Hepatocyte (in vitro differentiated cells): ENCODE measurements around the gene BATF3. TPM values are rescaled to one million over a fixed set of nuclear protein-coding genes. Genes with fewer than 3 reads are reported as not detected.

Experiments used
- DNase-seq: peaks from one replicate; pipeline ENCODE4 v3.0.0-alpha.2; 2016; ENCODE audit warnings: low spot score
- H2AFZ ChIP-seq: fragments of 200-600 bp; sonication (generic); 2 replicates; pipeline ENCODE4 v1.6.0; 2016; ENCODE audit warnings: antibody characterized with exemption, mild to moderate bottlenecking
- H3K27ac ChIP-seq: fragments of 200-600 bp; sonication (generic); 2 replicates; pipeline ENCODE4 v1.5.1; 2016; ENCODE audit warnings: mild to moderate bottlenecking
- H3K27me3 ChIP-seq: fragments of 200-600 bp; sonication (generic); 2 replicates; pipeline ENCODE4 v1.6.1; 2016
- H3K36me3 ChIP-seq: fragments of 200-600 bp; sonication (generic); replicated peaks from 2 replicates; pipeline ENCODE4 v1.5.1; 2016; ENCODE audit warnings: low read depth; ENCODE audit not compliant: insufficient read depth
- H3K4me1 ChIP-seq: fragments of 200-600 bp; sonication (generic); 2 replicates; pipeline ENCODE4 v1.5.1; 2016; ENCODE audit warnings: mild to moderate bottlenecking, moderate library complexity; ENCODE audit not compliant: insufficient read depth
- H3K4me2 ChIP-seq: fragments of 200-600 bp; sonication (generic); 2 replicates; pipeline ENCODE4 v1.6.0; 2016
- H3K4me3 ChIP-seq: fragments of 200-600 bp; sonication (generic); 2 replicates; pipeline ENCODE4 v1.5.1; 2016; ENCODE audit warnings: mild to moderate bottlenecking
- H3K79me2 ChIP-seq: fragments of 200-600 bp; sonication (generic); 2 replicates; pipeline ENCODE4 v1.6.0; 2017; ENCODE audit warnings: mild to moderate bottlenecking
- H3K9me2 ChIP-seq: fragments of 200-600 bp; sonication (generic); replicated peaks from 2 replicates; pipeline ENCODE4 v1.6.0; 2017; ENCODE audit warnings: mild to moderate bottlenecking; ENCODE audit not compliant: insufficient read depth
- H3K9me3 ChIP-seq: fragments of 200-600 bp; sonication (generic); 2 replicates; pipeline ENCODE4 v1.5.1; 2016; ENCODE audit warnings: low read depth, mild to moderate bottlenecking
- H4K20me1 ChIP-seq: fragments of 200-600 bp; sonication (generic); 2 replicates; pipeline ENCODE4 v1.6.0; 2016; ENCODE audit warnings: mild to moderate bottlenecking; ENCODE audit not compliant: insufficient read depth, poor library complexity, severe bottlenecking
- CTCF ChIP-seq: fragments of 200-600 bp; sonication (generic); IDR thresholded peaks from 2 replicates; pipeline ENCODE4 v1.5.1; 2016; ENCODE audit warnings: antibody characterized with exemption, mild to moderate bottlenecking; ENCODE audit not compliant: poor library complexity
- EZH2 ChIP-seq: fragments of 200-600 bp; sonication (generic); IDR thresholded peaks from 2 replicates; pipeline ENCODE4 v1.6.1; 2016; ENCODE audit warnings: antibody characterized with exemption, mild to moderate bottlenecking, borderline replicate concordance
- EZH2phosphoT487 ChIP-seq: fragments of 200-600 bp; sonication (generic); IDR thresholded peaks from one replicate; pipeline ENCODE4 v1.6.1; 2018; ENCODE audit warnings: antibody characterized with exemption, mild to moderate bottlenecking, low read depth, moderate library complexity; ENCODE audit not compliant: unreplicated experiment, severe bottlenecking
- WGBS: methylation state at CpG from one replicate; pipeline ENCODE4 v1.1.6; 2016; ENCODE audit warnings: low lambda C conversion rate; ENCODE audit errors: missing lambda C conversion rate; 5-methylcytosine and 5-hydroxymethylcytosine counted together
- polyA plus RNA-seq: library from polyadenylated mRNA; unstranded; fragments of >200 nt; fragmentation: Nextera tagmentation; extraction: Ambion mirVana; gene quantifications from 2 replicates; pipeline ENCODE4 v1.2.1, GENCODE V29; 2016
- total RNA-seq: library from RNA; depleted of rRNA; stranded (reverse); fragments of >200 nt; gene quantifications from 2 replicates; pipeline ENCODE4 v1.2.3, GENCODE V29; 2014

Gene BATF3
- total and polyA plus RNA-seq, 2 experiments from 2014 or later, result 3.5 TPM; not detected in 1

GRCh38 chr1:212699104-212699624, 476 bp downstream of the BATF3 start:
- TF ChIP-seq EZH2phosphoT487, result no peak
- peak; percentile 58 for TF ChIP-seq CTCF
- TF ChIP-seq EZH2, result no peak
- H3K27ac ChIP-seq, result no peak overlapping the region
- H3K4me2 ChIP-seq, result peak overlapping the region; percentile 100
- H3K79me2 ChIP-seq, result no peaks in the 10 kb centered on the region
- no peaks in the 10 kb centered on the region for H3K36me3 ChIP-seq
- H2AFZ ChIP-seq, result peak overlapping the region; percentile 37
- DNase-seq, result peak; percentile 72
- H3K27me3 ChIP-seq, result peaks cover 42% of the 10 kb centered on the region
- no peaks in the 10 kb centered on the region for H4K20me1 ChIP-seq
- H3K4me3 ChIP-seq, result peak overlapping the region; percentile 65
- no peaks in the 10 kb centered on the region for H3K9me3 ChIP-seq
- H3K4me1 ChIP-seq, result peaks cover 27% of the 10 kb centered on the region
- no peaks in the 10 kb centered on the region for H3K9me2 ChIP-seq
- WGBS, result 3% methylated on average over 13 of the region's 42 CpGs

- Histone ChIP-seq H3K36me3 (no peaks in the 10 kb centered on the region), H3K27ac (no peak overlapping the region), H3K9me2 (no peaks in the 10 kb centered on the region), H3K4me1 (peaks cover 27% of the 10 kb centered on the region), H4K20me1 (no peaks in the 10 kb centered on the region), H2AFZ (peak overlapping the region; percentile 37), H3K79me2 (no peaks in the 10 kb centered on the region), H3K9me3 (no peaks in the 10 kb centered on the region), H3K27me3 (peaks cover 39% of the 10 kb centered on the region), H3K4me2 (peak overlapping the region; percentile 100), H3K4me3 (peak overlapping the region; percentile 65)
- 40% methylated on average over 12 of the region's 12 CpGs for WGBS
- TF ChIP-seq EZH2phosphoT487 (no peak), EZH2 (no peak), CTCF (no peak)
- no peak for DNase-seq
These were observed 1.1 kb downstream of the BATF3 start for GRCh38 chr1:212698467-212699103.

- no peak overlapping the region for H2AFZ ChIP-seq
- H3K4me3 ChIP-seq, result no peak overlapping the region
- no peaks in the 10 kb centered on the region for H4K20me1 ChIP-seq
- H3K79me2 ChIP-seq, result no peaks in the 10 kb centered on the region
- peaks cover 37% of the 10 kb centered on the region for H3K27me3 ChIP-seq
- H3K4me2 ChIP-seq, result no peak overlapping the region
- WGBS, result 82% methylated on average over 13 of the region's 13 CpGs
- no peak for DNase-seq
- H3K9me3 ChIP-seq, result no peaks in the 10 kb centered on the region
- TF ChIP-seq EZH2phosphoT487, result no peak
- no peak for TF ChIP-seq EZH2
- no peak for TF ChIP-seq CTCF
- peaks cover 27% of the 10 kb centered on the region for H3K4me1 ChIP-seq
- H3K36me3 ChIP-seq, result no peaks in the 10 kb centered on the region
- H3K9me2 ChIP-seq, result no peaks in the 10 kb centered on the region
- H3K27ac ChIP-seq, result no peak overlapping the region
These were observed 2.8 kb downstream of the BATF3 start for GRCh38 chr1:212696721-212697331.
